ENCODE measurements around the gene TAF4.

TAF4 gene

GRCh38 chr20:62045118-62045517 lies 20.6 kb downstream of the TAF4 start:
- H3K4me1 ChIP-seq (ENCODE audit: control insufficient read depth in 1 of 2, insufficient read depth in 2 of 2, low read length in 2 of 2): no peaks in the 10 kb centered on the region
- no peak overlapping the region for H3K9ac ChIP-seq (ENCODE audit: low read depth in 1 of 2, low read length in 2 of 2)
- H3K27me3 ChIP-seq (ENCODE audit: control insufficient read depth in 1 of 2, insufficient read depth in 2 of 2, low read length in 2 of 2): no peaks in the 10 kb centered on the region
- no peaks in the 10 kb centered on the region for H3K9me3 ChIP-seq (ENCODE audit: control insufficient read depth in 1 of 2, low read length in 2 of 2)
- no peak overlapping the region for H3K27ac ChIP-seq (ENCODE audit: low read depth, low read length)
- no peak overlapping the region for H3K4me3 ChIP-seq (ENCODE audit: low read depth in 1 of 2, low read length in 2 of 2)
- peaks cover 0 to 4% of the 10 kb centered on the region in 2 donors for H3K36me3 ChIP-seq (ENCODE audit: control insufficient read depth in 1 of 2, insufficient read depth in 2 of 2, low read length in 2 of 2)

GRCh38 chr20:62044631-62045030 lies 21.1 kb downstream of the TAF4 start:
- no peaks in the 10 kb centered on the region for H3K27me3 ChIP-seq (ENCODE audit: control insufficient read depth in 1 of 2, insufficient read depth in 2 of 2, low read length in 2 of 2)
- H3K27ac ChIP-seq (ENCODE audit: low read depth, low read length): no peak overlapping the region
- no peak overlapping the region for H3K4me3 ChIP-seq (ENCODE audit: low read depth in 1 of 2, low read length in 2 of 2)
- no peak overlapping the region for H3K9ac ChIP-seq (ENCODE audit: low read depth in 1 of 2, low read length in 2 of 2)
- H3K4me1 ChIP-seq (ENCODE audit: control insufficient read depth in 1 of 2, insufficient read depth in 2 of 2, low read length in 2 of 2): no peaks in the 10 kb centered on the region
- no peaks in the 10 kb centered on the region for H3K9me3 ChIP-seq (ENCODE audit: control insufficient read depth in 1 of 2, low read length in 2 of 2)
- peaks cover 0 to 4% of the 10 kb centered on the region in 2 donors for H3K36me3 ChIP-seq (ENCODE audit: control insufficient read depth in 1 of 2, insufficient read depth in 2 of 2, low read length in 2 of 2)

- Histone ChIP-seq H3K4me3 (ENCODE audit: low read depth in 1 of 2, low read length in 2 of 2) (no peak overlapping the region), H3K27ac (ENCODE audit: low read depth, low read length) (no peak overlapping the region), H3K36me3 (ENCODE audit: control insufficient read depth in 1 of 2, insufficient read depth in 2 of 2, low read length in 2 of 2) (peaks cover 0 to 4% of the 10 kb centered on the region in 2 donors), H3K4me1 (ENCODE audit: control insufficient read depth in 1 of 2, insufficient read depth in 2 of 2, low read length in 2 of 2) (no peaks in the 10 kb centered on the region), H3K27me3 (ENCODE audit: control insufficient read depth in 1 of 2, insufficient read depth in 2 of 2, low read length in 2 of 2) (no peaks in the 10 kb centered on the region), H3K9me3 (ENCODE audit: control insufficient read depth in 1 of 2, low read length in 2 of 2) (no peaks in the 10 kb centered on the region), H3K9ac (ENCODE audit: low read depth in 1 of 2, low read length in 2 of 2) (no peak overlapping the region)
Observed at GRCh38 chr20:62043131-62043914, 22.4 kb downstream of the TAF4 start.

DNA sequence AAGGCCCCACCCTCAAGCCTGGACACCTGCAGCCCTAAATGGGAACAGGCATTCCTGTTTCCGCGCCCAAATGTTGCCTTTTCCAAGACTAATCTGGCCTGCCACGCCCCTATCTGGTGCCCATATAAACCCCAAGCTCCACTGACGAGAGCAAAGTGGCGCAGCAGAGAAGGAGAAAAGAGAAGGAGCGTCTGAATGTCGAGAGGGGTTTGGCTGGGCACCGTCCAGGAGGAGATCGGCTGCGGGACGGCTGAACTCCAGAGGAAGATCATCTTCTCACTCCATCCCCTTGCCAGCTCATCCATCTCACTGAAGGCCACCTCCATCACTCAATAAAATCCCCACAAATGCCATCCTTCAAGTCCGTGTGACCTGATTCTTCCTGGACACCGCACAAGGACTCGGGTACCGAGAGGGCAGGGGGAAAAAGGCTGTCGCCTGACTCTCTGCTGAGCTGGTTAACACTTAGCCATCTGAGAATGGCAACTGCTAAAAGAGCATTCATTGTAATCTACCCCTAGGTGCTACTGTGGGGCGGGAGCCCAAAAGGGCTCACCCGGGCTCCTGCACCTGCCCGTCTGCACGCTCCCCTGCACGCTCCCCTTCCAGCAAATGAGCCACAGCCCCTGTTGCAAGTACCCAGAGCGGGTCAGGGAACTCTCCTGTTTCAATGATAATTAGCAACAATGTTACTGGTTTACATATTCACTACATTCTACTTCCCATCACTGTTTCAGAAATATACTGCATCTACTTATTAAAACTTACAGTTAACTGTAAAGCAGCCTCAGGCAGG lies 23.5 kb downstream of the TAF4 start:
- H3K9ac ChIP-seq (ENCODE audit: low read depth in 1 of 2, low read length in 2 of 2): no peak overlapping the region
- H3K27ac ChIP-seq (ENCODE audit: low read depth, low read length): no peak overlapping the region
- no peaks in the 10 kb centered on the region for H3K4me1 ChIP-seq (ENCODE audit: control insufficient read depth in 1 of 2, insufficient read depth in 2 of 2, low read length in 2 of 2)
- H3K9me3 ChIP-seq (ENCODE audit: control insufficient read depth in 1 of 2, low read length in 2 of 2): peaks cover 0 to 2% of the 10 kb centered on the region in 2 donors
- H3K36me3 ChIP-seq (ENCODE audit: control insufficient read depth in 1 of 2, insufficient read depth in 2 of 2, low read length in 2 of 2): no peaks in the 10 kb centered on the region
- H3K27me3 ChIP-seq (ENCODE audit: control insufficient read depth in 1 of 2, insufficient read depth in 2 of 2, low read length in 2 of 2): no peaks in the 10 kb centered on the region
- H3K4me3 ChIP-seq (ENCODE audit: low read depth in 1 of 2, low read length in 2 of 2): no peak overlapping the region

- Histone ChIP-seq H3K4me1 (ENCODE audit: control insufficient read depth in 1 of 2, insufficient read depth in 2 of 2, low read length in 2 of 2) (no peaks in the 10 kb centered on the region), H3K27me3 (ENCODE audit: control insufficient read depth in 1 of 2, insufficient read depth in 2 of 2, low read length in 2 of 2) (no peaks in the 10 kb centered on the region), H3K9ac (ENCODE audit: low read depth in 1 of 2, low read length in 2 of 2) (no peak overlapping the region)
Observed at GRCh38 chr20:62040933-62041332, 24.7 kb downstream of the TAF4 start.

GRCh38 chr20:62040381-62040922 lies 25.2 kb downstream of the TAF4 start:
- Histone ChIP-seq H3K4me3 (ENCODE audit: low read depth in 1 of 2, low read length in 2 of 2) (no peak overlapping the region), H3K4me1 (ENCODE audit: control insufficient read depth in 1 of 2, insufficient read depth in 2 of 2, low read length in 2 of 2) (no peaks in the 10 kb centered on the region), H3K9me3 (ENCODE audit: control insufficient read depth in 1 of 2, low read length in 2 of 2) (peaks cover 0 to 2% of the 10 kb centered on the region in 2 donors), H3K27me3 (ENCODE audit: control insufficient read depth in 1 of 2, insufficient read depth in 2 of 2, low read length in 2 of 2) (no peaks in the 10 kb centered on the region), H3K36me3 (ENCODE audit: control insufficient read depth in 1 of 2, insufficient read depth in 2 of 2, low read length in 2 of 2) (no peaks in the 10 kb centered on the region), H3K27ac (ENCODE audit: low read depth, low read length) (no peak overlapping the region), H3K9ac (ENCODE audit: low read depth in 1 of 2, low read length in 2 of 2) (no peak overlapping the region)

More at GRCh38 chr20:62040933-62041332, 24.7 kb downstream of the TAF4 start:
- H3K9me3 ChIP-seq (ENCODE audit: control insufficient read depth in 1 of 2, low read length in 2 of 2): peaks cover 0 to 2% of the 10 kb centered on the region in 2 donors
- H3K36me3 ChIP-seq (ENCODE audit: control insufficient read depth in 1 of 2, insufficient read depth in 2 of 2, low read length in 2 of 2): no peaks in the 10 kb centered on the region
- H3K27ac ChIP-seq (ENCODE audit: low read depth, low read length): no peak overlapping the region
- no peak overlapping the region for H3K4me3 ChIP-seq (ENCODE audit: low read depth in 1 of 2, low read length in 2 of 2)

DNA sequence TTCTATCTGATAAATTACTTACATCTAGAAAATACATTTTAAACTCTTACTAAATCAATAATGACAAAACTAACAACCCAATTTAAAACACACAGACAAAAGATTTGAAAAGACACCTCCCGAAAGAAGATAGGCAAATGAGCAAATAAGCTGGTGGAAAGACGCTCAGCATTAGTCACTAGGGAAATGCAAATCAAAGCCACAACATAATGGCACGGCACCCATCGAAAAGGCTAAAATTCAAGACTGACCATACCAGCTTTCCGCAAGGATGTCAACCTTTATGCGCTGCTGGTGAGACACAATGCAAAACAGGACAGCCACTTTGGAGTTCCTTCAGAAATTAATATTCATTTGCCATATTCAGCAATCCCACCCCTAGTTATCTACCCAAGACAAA lies 25.9 kb downstream of the TAF4 start:
- peaks cover 0 to 2% of the 10 kb centered on the region in 2 donors for H3K9me3 ChIP-seq (ENCODE audit: control insufficient read depth in 1 of 2, low read length in 2 of 2)
- H3K27ac ChIP-seq (ENCODE audit: low read depth, low read length): no peak overlapping the region
- no peak overlapping the region for H3K4me3 ChIP-seq (ENCODE audit: low read depth in 1 of 2, low read length in 2 of 2)
- H3K27me3 ChIP-seq (ENCODE audit: control insufficient read depth in 1 of 2, insufficient read depth in 2 of 2, low read length in 2 of 2): no peaks in the 10 kb centered on the region
- H3K4me1 ChIP-seq (ENCODE audit: control insufficient read depth in 1 of 2, insufficient read depth in 2 of 2, low read length in 2 of 2): no peaks in the 10 kb centered on the region
- H3K36me3 ChIP-seq (ENCODE audit: control insufficient read depth in 1 of 2, insufficient read depth in 2 of 2, low read length in 2 of 2): no peaks in the 10 kb centered on the region
- H3K9ac ChIP-seq (ENCODE audit: low read depth in 1 of 2, low read length in 2 of 2): no peak overlapping the region

- H3K4me3 ChIP-seq (ENCODE audit: low read depth in 1 of 2, low read length in 2 of 2): no peak overlapping the region
- H3K27ac ChIP-seq (ENCODE audit: low read depth, low read length): no peak overlapping the region
- no peak overlapping the region for H3K9ac ChIP-seq (ENCODE audit: low read depth in 1 of 2, low read length in 2 of 2)
- H3K27me3 ChIP-seq (ENCODE audit: control insufficient read depth in 1 of 2, insufficient read depth in 2 of 2, low read length in 2 of 2): no peaks in the 10 kb centered on the region
- peaks cover 5% of the 10 kb centered on the region in 2 donors for H3K4me1 ChIP-seq (ENCODE audit: control insufficient read depth in 1 of 2, insufficient read depth in 2 of 2, low read length in 2 of 2)
- peaks cover 0 to 3% of the 10 kb centered on the region in 2 donors for H3K36me3 ChIP-seq (ENCODE audit: control insufficient read depth in 1 of 2, insufficient read depth in 2 of 2, low read length in 2 of 2)
- peaks cover 0 to 2% of the 10 kb centered on the region in 2 donors for H3K9me3 ChIP-seq (ENCODE audit: control insufficient read depth in 1 of 2, low read length in 2 of 2)
Observed at GRCh38 chr20:62032609-62033368, 32.9 kb downstream of the TAF4 start.

DNA sequence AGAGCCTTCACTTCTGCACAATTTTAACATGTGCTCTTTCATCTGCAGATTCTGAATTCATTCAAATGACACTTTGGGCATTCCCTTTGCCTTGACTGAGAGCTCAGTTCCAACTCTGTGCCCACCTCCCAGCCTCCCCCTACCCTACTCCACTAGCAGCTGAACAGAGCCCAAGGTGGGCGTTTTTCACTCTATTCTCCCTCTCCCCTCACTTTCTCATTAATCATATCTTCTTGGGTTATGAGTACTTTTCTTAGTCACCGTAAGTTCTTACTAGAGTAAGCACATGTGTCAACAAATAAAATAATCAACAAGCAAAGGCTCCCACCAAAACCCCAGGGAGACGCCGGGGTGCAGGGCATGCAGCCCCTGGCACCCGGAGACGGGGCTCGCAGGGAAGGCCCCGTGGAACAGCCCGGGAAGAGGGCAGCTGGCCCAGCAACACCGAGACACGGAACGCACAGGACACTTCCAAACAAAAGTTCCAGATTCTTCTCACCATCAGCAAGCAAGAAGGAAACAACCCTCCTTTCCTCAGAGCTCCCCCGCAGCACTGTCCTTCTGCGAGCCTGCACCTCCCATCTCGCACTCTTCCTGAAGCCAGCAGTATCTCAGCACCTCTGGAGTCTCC lies 34.1 kb downstream of the TAF4 start:
- H3K36me3 ChIP-seq (ENCODE audit: control insufficient read depth in 1 of 2, insufficient read depth in 2 of 2, low read length in 2 of 2): peaks cover 0 to 3% of the 10 kb centered on the region in 2 donors
- no peaks in the 10 kb centered on the region for H3K9me3 ChIP-seq (ENCODE audit: control insufficient read depth in 1 of 2, low read length in 2 of 2)
- no peak overlapping the region for H3K4me3 ChIP-seq (ENCODE audit: low read depth in 1 of 2, low read length in 2 of 2)
- H3K27me3 ChIP-seq (ENCODE audit: control insufficient read depth in 1 of 2, insufficient read depth in 2 of 2, low read length in 2 of 2): no peaks in the 10 kb centered on the region
- H3K4me1 ChIP-seq (ENCODE audit: control insufficient read depth in 1 of 2, insufficient read depth in 2 of 2, low read length in 2 of 2): peaks cover 5% of the 10 kb centered on the region in 2 donors
- no peak overlapping the region for H3K9ac ChIP-seq (ENCODE audit: low read depth in 1 of 2, low read length in 2 of 2)
- H3K27ac ChIP-seq (ENCODE audit: low read depth, low read length): no peak overlapping the region

Data from duodenal mucosa (tissue), 2 donors.